ENCODE results near the gene MFSD11. TPM values are rescaled to one million over a fixed set of nuclear protein-coding genes. Genes with fewer than 3 reads are reported as not detected.
"Not testable (repeated sequence)": the region's sequence is repeated elsewhere in the genome, so short reads cannot be mapped to it uniquely, and the experiment has no call there.

Gene MFSD11
- total RNA-seq, 1 experiment from 2014 or later = 23.4 TPM

DNA sequence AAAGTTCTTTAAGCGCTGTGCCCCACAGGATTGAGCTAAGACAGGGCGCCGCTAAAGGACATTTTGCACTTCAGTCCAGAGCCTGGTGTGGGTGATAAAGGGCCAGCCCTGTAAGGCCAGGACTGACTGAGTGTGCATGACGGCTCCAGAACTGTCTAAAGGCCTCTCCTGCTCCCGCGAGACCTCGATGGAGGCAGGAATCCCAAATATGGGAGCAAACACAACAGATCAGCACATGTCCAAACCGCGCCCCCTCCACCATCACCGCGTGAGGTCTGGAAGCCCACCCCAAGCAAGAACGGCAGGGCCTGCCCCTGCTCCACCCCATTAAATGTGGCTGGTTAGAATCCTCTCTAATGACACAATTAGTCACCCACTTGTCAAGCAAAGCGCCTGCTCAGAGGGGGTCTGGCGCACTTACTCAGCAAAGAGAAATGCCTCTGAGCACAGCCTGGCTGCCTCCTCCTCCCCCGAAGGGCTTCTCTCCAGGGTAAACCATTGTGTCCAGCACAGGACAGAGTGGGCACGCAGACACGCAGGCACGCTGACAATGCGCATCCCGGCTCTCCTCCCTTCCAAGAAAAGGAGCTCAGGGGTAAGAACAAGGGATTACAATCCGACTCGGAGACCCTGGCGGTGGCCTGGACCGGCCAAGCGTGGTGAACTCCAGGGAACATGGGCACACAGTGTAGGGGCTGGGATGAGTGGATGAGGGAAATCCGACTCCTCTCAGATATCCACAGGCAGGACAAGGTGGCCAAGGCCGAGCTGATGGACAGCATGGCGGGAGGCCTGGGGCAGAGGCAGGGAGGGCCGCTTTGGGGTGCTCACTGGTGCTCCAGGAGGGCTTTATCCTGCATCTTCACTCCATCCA lies 28.6 kb upstream of the MFSD11 start:
- DNase-seq (ENCODE audit: low read depth) = peak; percentile 81

DNA sequence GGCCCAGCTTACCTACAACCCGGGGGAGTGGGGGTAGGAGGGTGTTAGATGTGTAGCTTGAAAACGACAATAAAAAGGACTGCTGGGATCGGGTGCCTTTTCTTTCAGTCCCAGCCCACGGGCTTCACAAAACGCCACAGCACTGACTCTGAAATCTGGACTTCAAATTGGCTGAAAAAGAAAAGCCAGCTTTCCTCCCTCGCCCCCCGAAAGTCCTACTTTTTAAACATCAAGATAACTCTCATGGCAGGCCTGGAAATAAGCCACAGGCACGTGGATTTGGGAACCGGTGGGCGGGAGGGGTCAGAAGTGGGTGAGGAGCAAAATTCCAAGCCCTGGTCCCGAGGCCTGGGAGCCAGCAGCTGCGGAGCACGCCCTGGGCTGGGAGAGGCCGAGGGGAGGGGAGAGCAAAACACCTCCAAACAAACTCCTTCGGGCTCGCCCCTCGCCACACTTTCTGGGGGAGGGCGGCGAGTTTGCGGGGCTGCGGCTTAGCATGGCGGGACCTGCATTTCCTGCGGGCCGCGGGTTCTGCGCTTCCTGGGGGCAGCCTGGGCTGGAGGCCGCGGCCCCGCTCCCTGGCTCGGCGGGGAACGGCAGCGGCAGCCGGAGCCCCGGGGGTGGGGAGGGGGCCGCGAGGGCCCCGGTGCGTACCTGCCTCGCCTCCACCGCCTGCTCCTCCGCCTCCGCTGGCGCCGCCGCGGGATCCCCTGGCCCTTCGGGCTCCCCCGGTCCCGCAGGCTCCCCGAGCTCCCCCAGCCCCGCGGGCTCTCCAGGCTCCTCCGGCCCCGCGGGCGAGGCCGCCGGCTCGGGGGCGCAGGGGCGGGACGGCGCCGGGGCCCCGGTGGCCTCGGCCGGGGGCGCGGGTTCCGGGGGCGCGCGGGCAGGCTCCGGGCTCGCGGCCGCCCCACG lies 27.7 kb upstream of the MFSD11 start:
- DNase-seq (ENCODE audit: low read depth) = peak; percentile 37

DNA sequence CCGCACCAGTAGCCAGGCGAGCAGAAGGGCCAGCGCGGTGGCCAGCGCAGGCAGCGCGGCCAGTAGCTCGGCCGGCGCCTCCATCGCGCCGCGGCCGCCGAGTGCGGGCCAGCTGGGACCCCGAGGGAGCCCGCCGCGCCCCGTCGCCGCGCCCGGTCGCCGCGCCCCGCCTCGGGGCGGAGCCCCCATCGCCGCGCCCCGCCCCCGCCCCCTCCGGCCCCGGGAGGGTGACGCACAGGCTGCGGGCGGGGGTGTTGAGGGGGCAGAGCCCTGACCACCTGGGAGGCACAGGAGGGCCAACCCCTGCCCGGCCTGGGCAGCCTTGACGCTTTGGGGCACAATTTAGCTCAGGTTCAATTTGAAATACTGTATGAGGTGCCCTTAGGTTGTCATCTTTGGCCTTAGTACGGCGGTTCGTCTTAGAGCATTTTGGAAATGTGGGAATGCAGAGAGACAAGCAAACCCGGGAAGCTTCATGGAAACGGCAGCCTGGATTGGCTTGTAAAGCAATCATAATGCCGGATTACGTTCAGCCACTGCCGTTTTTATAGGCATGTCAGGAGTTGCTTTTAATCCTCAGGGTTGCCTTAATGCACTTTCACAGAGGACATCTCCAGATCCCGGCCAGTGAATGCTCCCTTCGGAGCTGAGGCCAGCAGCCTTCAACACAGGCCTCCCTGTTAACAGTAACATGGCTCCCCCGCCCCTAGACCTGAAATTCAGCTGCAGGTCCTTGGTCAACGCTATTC lies 26.9 kb upstream of the MFSD11 start, which contains the start of gene MXRA7:
Gene MXRA7, minus strand, starts transcription at position 103 of the 749 bp plus-strand sequence. Its CDS starts 19 bp downstream, at position 84.
- DNase-seq (ENCODE audit: low read depth) = peak; percentile 68

DNA sequence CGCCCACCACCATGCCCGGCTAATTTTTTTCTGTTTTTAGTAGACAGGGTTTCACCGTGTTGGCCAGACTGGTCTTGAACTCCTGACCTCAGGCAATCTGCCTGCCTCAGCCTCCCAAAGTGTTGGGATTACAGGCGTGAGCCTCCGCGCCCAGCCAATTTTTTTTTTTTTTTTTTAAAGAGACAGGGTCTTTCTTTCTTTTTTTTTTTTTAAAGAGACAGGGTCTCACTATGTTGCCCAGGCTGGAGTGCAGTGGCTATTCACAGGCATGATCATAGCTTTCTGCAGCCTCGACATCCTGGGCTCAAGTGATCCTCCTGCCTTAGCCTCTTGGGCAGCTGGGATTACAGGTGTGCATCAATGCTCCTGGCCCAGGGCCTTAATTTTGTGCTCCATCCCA lies 25.6 kb upstream of the MFSD11 start:
- not testable (repeated sequence) for DNase-seq (ENCODE audit: low read depth)

DNA sequence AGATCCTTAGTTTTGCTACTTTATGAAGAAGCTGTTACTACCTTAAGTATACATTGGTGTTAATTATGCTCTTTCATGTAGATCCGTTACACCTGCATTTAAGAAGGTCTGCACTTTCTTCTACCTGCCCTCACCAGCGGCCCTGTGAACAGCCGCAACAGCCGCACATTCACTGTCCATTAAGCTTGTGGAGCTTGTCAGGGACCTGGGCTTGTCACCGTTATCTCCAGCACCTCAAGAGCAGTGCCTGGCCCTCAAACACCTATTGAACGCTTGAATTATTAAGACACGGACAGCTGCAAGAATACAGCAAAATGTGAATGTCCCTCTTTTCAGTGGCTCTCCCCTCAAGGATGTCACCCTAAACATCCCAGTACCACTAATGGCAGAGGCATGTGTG lies 24.2 kb upstream of the MFSD11 start:
- no peak for DNase-seq (ENCODE audit: low read depth)

DNA sequence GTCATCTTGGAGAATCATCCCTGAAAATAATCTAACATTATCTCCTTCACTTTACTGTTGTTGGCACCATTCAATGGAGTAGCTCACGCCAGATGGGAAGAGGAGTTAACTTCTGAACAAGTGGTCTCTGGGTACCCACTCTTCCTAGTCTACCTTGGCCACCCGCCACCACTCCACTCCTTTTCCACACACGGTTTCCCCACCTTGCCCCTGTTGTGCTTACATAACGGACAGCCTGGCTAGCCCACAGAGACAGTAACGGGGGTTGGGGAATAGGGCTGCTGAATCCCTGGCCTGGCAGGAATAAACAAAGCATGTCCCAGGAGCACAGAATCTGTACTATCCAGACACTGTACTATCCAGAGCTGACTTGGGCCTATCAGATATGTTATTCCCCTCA lies 23.6 kb upstream of the MFSD11 start:
- no peak for DNase-seq (ENCODE audit: low read depth)

DNA sequence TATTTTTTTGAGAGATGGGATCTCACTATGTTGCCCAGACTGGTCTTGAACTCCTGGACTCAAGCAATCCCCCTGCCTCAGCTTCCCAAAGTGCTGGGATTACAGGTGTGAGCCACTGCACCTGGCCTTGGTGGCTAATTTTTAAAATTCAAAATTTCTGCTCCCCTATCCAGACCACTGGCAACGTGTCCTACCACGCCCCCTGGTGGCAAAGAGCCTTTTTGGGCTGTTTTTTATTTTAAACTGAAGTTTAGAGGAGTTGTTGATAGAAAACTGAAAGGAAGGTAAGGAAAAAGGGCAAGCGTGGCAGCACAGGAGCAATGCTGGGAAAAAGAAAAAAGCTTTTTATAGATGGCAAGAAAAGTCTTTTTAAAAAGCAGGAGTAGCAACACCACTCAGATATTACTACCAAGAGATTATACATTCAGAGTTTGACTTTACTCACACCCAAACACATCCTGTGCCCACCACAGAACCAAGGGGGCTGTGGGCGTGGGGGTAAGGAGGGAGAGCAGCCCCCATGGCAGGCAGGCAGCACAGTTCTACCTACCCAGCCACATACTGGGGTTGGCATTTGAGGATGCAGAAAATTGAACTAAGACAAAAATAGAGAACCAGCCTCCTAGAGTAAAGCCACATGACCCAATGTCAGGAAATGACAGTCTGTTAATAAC lies 23.0 kb upstream of the MFSD11 start:
- DNase-seq (ENCODE audit: low read depth) = peak; percentile 42

DNA sequence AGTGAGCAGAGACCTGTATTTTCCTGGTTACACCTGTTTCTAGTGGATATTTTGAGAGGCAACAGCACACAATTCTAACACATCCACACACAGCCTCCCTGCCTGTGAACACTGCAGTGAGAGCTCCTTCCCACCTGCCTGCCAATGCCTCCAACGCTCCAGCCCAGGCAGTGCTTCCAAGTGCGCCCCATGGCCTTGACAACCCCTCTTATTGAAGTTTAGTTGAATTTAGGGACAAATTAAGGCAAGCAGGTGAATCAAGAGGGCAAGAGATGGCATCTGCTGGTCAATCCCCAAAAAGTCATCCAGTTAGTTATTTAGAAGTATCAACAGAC lies 22.5 kb upstream of the MFSD11 start:
- no peak for DNase-seq (ENCODE audit: low read depth)

DNA sequence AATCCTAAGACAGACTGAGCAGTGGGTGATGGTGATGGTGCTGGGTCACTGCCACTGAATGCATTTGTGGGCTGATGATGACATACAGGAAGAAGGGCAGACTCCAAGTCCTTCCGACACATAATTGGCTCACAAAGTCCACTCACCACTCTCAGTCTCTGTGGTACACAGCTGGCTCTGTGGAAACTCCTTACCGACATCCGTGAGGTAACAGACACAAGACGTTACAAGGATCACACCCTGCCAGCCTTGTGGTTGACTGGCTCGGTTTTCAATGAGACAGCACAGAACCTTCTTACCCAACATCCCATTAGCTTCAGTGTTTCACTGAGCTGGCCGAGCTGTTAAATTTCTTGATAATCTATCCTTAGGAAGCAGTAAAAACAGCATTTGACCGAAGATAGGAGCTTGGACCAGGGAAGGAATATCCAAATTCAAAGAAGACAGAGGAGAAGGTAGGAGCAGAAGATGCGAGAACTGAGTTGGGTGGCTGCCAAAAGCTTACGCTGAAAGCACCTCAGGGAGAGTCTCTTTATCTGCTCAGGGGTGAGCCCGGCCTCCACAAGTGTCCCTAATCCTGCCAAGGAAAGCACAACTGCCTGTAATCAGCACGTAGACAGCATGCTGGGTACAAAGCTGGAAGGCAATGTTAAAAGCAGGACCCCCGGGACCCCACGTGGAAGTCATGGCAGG lies 21.6 kb upstream of the MFSD11 start:
- peak; percentile 96 for DNase-seq (ENCODE audit: low read depth)

DNA sequence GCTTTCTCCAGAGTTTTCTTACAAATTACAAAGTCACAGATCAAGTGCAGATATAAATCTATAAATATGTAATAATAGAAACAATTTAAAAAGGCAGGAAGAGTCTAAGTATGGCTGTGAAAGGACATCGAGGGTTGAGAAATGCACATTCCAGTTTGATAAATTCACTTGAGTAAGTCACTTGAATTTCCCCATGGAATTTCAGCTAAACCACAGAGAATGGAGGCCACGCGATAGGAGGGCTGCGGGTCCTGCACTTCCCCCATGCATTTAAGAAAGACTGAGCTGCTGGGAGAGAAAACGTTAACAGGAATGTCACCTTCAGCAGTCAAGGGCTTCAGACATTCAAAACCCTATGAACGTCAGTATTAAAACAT lies 21.1 kb upstream of the MFSD11 start:
- peak; percentile 69 for DNase-seq (ENCODE audit: low read depth)

DNA sequence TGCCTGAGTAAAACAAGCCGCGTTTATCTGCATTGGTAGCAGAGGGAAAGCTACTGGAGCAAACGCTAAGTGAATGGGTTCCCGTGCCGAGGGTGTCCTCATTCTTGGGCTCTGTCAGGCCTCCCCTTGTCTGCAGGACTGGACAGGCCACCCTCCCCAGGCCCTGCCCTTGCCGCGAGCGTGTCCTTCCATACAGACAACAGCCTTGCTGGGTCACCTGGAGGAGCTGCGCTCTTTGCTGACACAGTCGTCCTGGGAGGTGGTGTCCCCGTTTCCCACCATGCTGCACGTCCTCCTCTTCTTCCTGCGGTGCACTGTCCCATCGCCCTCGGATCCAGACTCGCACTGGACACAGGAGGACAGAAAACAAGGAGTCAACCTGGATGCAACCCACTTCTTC lies 19.4 kb upstream of the MFSD11 start:
- no peak for DNase-seq (ENCODE audit: low read depth)

DNA sequence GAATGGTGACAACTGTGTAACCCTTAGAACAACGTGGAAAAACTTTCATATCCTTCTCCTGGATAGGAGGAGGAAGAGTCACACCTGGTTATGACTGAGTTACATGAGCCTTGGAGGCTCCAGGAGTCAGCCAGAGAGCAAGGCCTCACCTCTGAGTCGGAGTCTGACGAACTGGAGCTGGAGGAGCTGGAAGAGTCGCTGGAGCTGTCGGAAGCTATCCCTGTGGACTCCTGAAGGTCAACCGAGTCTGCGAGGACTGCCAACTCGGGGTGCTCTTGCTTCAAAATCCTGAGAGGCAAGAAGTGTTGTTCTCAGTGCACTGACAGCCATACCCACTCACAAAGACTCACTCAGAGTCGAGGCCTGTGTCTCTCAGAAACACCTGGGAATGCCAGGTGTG lies 17.7 kb upstream of the MFSD11 start:
- DNase-seq (ENCODE audit: low read depth) = no peak

DNA sequence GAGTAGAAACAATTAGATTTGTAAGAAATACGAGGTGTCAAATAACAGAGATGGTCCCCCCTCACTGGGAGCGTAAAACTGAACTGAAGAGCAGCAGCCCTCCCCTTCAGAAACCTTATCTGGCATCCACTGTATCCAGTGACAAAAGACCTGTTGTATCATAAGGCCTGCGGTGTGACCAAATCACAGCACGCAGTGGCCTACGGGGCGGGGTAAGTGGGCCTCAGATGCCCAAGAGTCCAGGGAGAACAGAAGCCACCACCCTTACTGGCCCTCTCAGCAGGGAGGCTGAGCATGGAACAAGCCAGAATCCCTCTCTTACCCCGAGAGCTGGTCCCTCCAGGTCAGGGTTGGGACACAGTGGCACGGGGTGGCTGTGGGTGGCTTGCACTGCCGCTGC lies 17.0 kb upstream of the MFSD11 start:
- no peak for DNase-seq (ENCODE audit: low read depth)

DNA sequence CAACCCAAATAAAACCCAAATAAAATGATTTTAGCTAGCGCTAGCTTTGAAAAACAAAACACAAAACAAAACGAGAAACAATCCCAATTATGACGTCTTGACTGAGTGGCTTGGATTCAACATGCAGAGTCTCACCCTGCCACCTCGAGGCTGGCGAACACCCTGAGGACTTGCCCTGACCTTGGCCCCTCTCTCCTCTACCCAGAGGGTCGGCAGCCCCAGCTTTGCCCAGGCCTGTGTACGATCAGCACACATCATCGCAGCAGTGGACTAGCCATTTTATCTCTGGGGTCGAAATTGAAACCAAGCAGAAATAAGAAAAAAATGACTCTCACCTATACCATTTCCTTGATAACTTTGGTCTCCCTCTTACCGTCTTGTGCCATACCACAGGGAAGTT lies 16.5 kb upstream of the MFSD11 start:
- no peak for DNase-seq (ENCODE audit: low read depth)

DNA sequence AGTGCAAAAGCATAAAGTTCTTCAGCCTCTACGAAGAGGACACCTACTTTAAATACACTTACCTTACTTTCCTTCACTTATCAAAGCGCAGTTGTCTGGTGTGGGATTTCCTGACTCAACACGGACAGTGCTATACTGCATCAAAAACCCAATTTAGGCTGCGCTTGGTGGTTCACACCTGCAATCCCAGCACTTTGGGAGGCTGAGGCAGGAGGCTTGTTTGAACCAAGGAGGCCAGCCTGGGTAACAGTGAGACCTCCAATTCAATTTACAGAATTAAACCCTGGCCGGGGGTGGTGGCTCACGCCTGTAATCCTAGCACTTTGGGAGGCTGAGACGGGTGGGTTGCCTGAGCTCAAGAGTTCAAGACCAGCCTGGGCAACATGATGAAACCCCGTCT lies 15.6 kb upstream of the MFSD11 start:
- no peak for DNase-seq (ENCODE audit: low read depth)

DNA sequence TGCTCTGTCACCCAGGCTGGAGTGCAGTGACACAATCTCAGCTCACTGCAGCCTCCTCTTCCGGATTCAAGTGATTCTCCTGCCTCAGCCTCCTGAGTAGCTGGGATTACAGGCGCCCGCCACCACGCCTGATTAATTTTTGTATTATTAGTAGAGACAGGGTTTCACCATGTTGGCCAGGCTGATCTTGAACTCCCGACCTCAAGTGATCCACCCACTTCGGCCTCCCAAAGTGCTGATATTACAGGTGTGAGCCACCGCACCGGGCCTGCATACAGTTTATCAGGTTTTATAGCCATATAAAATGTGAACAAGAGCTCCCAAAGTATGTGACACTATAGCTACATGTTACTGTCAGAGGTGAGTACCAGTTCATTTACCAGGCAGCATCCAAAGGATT lies 14.9 kb upstream of the MFSD11 start:
- DNase-seq (ENCODE audit: low read depth) = not testable (repeated sequence)

DNA sequence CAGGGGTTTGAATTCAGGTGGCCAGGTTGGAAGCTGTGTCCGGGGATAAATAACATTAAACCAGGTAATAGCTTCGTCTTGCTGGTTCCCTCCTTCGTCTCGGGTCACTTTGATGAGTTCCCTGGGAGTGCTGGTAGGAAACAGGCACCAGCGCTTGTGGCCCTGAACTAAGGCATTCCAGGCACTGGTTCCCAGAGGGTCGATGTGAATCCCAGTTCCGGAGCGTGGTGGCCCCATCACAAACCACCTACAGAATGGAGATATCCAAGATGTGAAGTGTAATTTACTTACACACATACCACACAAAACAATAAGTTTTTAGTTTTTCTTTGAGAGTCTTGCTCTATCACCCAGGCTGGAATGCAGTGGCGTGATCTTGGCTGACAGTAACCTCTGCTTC lies 14.1 kb upstream of the MFSD11 start:
- DNase-seq (ENCODE audit: low read depth) = no peak

DNA sequence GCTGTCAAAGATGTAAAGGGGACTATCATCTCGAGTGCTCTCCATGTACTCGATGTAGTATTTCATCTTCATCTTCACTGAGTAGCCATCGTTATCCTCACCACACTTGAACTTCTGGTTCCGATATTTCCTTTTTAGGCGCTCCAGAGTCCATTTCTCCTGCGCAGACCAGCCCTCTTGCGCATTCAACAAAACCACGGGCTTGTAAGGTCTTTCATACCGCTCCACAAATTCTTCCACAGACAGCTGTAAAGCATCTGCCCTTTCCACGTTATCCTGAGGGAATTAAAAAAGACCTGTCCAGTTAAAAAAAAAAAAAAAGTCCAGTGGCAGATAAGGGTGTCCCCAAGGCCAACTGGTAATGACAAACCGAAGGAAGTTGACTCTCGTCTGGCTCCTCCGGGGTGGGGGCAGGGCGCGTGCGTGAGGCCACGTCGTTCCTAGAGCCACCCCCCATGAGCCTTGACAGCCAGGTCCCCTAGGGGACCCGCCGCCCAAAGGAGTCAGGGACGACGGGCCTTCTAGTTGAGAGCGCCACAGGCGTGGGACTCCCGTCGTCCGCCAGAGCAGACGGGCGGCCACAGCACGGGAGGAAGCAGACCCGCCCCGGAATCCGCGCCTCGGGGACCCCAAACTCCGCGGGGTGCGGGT lies 12.2 kb upstream of the MFSD11 start:
- peak; percentile 46 for DNase-seq (ENCODE audit: low read depth)

DNA sequence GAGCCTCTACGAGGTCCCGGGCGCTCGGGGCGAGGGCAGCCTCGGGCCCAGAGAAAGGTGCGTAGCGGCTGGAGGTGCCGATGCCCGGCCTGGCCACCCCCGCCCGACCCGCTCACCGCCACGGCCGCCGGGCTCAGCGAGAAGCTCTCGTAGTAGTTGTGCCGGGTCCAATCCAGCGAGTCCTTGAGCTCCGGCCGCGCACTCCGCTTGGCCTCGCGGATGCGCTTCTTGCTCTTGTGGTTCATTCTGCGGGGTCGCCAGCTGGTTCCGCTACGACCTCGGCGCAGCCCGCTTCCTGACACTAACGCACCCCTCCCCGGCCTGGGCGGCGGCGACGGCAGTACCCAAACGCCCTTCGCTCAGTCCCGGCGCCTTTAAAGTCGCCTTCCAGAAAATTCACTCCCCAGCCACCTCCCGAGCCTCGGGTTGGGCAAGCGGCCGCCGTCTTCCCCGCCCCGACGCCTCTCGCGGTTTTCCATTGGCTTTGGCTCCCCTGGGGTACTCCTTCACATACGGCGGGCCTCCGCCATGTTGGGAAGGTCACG lies 11.6 kb upstream of the MFSD11 start, which contains the start of gene JMJD6:
Gene JMJD6, minus strand, starts transcription at position 376 of the 545 bp plus-strand sequence. Its CDS starts 131 bp downstream, at position 245.
- DNase-seq (ENCODE audit: low read depth) = peak; percentile 93
